Measurements from ENCODE around the gene CEP164.

Gene CEP164

DNA sequence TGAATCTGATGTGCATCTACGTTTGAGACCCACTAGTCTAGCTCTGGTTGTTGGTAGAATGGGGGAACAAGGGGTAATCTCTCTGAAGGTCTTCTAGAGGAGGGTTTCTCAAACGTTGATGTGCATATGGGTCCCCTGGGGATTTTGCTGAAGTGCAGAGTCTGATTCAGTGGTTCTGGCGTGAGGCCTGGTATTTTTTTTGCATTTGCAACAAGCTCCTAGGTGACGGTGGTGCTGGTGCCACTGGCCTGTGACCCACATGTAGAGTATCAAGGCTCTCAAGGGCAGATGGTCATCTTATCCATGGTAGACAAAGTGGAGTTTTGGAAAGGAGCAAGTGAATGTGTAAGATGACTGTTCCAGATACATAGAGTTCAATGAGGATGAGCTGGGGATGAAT lies 97.1 kb downstream of the CEP164 start:
- peak; percentile 12 for DNase-seq

DNA sequence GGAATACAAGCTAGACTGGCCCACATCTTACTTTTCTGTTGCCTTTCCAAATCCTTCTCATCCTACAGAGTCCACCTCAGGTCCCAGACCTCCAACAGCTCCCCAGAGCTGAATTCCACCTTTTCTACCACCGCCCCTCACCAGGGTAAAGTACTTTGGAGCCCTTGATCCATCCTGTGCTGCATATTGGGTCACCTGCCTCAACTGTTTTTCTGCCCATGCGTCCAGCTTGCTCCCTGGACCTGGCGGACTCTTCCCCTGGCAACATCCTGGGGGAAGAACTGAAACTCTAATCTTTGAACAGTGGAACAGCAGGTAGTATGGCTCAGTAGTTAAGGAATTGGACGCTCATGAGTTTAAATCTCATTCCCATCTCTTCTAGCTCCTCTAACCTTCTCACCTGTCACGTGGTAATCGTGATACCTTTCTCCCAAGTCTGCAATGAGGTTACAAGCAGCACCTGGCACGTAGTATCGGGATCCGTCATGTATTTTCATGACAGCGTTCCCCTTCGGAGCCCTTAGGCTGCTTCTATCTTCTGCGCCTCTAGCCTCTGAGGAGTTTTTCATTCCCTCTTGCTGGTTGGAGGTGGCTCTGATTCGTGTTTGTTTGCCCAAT lies 98.1 kb downstream of the CEP164 start:
- DNase-seq, result no peak

DNA sequence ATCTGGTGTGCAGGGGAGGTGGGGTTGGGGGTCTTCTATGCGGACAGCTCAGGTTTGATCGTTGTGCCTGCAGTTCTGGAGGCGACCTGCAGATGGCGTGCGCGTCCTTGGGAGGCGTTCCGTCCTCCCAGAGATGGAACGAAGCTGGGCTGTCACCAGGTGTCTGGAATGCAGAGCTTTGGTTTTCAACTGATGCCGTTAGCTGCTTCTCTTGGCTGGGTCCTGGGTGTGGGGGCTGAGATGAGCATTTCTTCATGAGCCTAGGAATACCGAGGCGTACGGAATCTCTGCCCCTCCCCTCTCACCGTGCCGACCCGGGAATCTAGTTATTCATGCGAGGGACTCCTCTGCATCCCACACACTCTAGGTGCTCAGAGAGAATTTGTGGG lies 98.6 kb downstream of the CEP164 start:
- DNase-seq, result peak; percentile 69

DNA sequence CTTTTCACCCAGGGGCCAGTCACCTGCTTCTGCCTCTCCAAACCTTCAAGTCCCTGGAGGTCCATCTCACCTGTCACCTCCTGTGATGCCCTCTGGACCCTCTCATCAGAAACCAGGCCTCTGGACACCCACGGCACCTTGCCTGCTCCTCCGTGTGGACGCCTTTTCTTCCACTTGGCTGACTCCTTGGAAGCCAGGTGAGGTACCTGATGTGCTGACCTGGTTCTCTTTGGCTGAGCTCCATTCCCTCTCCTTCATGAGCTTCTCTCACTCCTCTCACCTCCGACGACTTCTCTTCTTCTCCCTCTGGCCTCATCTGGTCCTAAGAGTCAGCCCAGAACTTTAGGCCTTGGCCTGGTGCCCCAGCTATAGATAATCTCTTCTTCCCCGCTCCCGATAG lies 99.3 kb downstream of the CEP164 start:
- DNase-seq, result no peak

DNA sequence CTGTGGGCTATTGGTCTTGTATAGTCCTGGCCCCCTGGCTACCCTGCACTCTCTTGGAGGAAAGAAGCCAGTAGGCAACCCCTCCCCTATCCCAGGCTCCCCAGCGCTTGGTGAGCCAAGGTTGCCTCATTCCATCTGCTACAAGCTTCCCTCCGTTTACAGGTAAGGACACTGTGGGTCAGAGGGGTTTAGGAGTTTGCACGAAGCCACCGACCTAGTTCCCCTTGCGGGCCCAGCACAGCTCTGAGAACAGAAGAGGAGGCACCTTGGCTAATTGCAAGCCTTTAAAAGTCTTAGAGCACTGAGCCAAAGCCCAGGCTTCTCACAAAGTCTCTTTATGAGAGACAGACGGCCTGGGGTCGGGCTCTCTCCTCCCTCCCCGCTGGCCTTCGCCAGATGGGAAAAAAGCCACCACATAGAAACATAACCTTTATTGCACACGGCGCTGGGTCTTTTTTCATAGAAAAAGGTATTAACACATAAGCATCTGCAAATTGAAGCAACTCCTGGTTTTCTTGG lies 99.8 kb downstream of the CEP164 start:
- DNase-seq, result no peak

DNA sequence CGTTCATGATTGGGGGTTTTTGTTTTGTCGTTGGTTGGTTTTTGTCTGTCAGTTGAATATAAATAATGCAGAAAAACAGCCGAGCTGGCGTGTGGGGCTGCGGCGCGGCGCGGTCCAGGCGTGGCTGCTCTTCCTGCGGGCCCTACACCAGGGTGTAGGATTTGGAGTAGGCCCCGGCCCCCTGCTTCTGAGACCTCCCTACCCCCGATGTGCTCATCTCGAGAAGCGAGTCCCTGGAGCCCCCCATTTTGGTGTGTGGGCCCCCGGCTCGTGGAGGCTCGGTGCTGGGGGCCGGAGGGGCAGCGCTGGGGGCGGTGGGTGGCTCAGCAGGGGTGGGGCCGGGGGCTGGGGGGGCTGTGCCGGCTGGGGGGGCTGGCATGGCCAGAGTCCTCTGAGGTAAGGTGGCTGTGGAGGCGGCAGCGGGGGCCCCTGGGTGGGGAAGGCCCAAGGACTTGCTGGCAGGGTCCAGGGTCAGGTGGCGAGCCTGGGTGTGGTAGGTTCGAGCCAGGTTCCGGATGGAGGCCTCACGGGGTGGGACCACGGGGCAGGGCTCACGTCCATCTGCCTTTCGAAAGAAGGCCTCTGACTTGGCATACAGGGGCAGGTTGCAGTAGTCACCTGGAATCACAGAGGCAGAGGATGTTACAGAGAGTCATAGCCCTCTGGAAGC lies 100.7 kb downstream of the CEP164 start:
- no peak for DNase-seq

DNA sequence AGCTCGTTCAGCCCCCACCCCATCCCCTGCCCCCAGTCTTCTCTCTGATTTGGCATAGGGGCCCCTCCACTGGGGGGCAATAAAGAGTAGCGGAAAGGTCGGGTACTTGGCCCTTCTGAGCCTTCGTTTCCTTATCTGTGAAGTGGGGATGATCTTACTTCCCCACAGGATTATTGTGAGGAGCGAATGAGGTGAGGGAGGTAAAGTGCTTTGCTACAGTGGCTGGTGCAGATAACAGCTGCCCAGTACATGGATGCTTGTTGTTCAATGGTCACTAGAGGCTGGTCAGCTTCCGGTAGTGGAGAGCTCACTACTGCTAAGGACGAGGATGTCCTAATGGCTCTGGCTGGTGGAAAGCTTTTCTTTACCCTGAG lies 101.2 kb downstream of the CEP164 start:
- DNase-seq, result no peak

DNA sequence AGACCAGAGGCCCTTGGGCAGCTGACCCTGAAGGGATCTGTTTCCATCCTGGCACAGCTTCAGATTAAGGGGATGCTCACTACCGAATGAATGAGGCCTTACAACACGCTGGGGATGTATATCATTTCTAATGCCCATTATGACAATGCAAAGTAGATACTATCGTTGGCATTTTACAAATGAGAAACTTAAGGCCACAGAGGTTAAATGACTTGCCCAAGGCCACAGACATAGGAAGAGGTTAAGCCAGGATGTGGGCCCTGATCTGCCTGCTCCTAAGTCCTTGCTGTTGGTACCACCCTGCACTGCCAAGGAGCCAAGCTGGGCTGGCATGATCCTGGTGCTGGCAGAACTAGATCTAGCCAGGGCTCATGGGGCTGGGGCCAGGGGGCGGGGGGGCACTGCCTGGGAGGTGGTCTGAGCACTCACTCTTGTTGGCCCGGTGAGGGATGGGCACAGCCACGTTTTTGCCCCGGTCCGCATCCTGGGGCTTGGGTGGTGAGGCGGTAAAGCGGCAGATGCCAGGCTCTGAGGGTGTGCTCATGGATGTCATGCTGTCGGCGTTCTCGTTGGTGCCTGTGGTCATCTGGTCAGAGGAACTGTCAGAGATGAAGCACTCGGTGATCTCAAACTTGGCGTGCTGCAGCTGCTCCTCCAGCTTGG lies 102.8 kb downstream of the CEP164 start:
- DNase-seq, result no peak

DNA sequence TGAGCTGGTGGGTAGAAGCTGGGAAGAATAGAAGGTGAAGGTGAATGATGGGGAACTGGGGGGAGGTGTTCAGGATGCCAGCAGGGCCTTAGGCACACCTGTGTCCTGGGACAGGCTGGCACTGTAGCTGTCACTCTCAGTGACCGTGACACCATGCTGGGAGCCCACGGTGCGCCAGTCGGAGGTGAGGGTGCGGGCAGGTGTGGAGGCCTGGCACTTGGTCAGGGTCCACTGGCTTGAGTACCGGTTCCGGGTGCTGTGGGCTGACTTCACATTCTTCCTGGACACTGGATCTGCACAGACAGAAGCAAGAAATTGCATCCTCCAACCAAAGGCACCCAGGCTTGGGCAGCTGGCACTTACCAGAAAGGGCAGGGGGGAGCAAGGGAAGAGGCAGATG lies 103.8 kb downstream of the CEP164 start:
- no peak for DNase-seq

DNA sequence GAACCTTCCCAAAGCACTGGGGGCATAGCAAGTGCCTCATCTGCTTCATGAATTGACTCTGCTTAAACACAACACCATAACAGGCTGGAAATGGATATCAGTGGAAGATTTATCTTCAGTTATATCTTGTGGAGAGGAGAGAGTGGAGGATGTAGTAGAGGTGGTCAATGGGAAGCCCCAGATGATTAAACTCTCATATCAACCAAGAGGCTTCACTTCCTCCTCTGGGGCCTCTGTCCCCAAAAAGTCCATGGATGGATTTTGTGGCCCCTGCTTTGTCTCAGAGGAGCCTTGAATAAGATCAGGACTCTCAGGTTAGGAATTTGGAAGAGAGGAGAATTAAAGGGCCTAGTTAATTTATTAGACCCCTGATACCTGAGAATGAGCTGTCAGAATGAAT lies 106.1 kb downstream of the CEP164 start:
- no peak for DNase-seq

DNA sequence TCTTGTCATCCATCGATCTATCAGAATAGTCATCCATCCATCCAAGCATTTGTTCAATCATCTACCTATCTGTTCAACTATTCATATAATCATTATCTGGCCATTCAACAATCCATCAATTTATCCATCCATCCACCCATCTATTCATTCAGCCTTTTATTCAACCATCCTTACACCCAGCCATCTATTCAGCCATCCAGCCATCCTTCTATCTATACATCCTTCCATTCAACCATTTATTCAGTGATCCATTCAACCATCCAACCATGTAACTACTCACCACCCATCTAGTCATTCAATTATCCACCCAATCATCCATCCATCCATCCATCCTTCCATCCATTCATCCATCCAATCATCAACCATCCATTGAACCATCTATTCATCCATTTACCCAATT lies 106.8 kb downstream of the CEP164 start:
- DNase-seq, result no peak

DNA sequence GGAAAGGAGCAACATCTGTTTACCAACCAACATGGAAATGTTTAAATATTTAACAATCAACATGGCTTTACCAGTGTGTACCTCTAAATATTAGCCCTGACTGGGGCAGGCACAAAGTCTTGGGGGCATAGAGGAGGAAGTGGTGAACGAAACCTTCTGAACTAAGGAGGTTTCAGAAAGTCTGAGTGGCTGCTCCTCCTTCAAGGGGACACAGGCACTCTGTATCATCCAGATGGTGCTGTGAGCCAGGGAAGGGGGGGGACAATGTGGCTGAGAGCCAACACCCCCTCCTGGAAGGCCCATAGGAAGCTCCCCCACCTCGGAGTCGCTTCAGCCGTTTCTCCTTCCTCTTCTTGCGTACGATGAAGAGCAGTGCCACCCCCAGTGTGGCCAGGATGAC lies 107.7 kb downstream of the CEP164 start:
- DNase-seq, result no peak

DNA sequence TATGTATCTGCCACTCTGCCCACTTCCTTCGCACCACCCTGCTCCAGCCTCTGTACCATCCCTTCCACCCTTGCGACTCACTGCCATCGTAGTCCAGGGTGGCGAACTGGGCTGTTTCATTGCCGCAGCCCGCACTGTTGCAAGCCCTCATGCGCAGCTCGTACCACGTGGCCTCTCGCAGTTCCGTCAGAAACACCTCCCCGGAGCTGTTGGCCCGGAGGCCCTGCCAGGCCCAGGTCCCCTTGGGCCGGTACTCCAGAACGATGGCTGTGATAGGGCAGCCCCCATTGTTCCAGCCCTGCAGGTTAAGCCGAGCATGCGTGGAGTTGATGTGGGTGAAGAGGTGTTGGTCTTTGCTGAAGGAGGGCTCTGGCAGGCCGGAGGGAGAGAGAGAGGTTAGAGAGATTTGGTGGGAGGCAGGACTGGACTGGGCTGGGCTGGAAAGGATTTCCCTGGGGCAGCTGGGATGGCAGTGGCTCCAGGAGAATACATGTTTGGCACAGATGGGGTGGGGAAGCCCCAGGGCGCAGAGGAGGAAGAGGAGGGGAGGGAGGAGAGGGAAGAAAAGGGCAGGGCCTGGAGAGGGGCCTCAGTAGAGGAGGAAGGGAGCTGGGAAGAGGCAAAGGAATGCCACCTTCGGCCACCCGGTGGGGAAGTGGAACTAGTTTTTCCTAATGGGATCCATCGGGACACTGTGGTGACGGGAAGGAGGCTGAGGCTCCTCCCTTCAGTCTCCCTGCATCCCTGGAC lies 109.6 kb downstream of the CEP164 start:
- no peak for DNase-seq

DNA sequence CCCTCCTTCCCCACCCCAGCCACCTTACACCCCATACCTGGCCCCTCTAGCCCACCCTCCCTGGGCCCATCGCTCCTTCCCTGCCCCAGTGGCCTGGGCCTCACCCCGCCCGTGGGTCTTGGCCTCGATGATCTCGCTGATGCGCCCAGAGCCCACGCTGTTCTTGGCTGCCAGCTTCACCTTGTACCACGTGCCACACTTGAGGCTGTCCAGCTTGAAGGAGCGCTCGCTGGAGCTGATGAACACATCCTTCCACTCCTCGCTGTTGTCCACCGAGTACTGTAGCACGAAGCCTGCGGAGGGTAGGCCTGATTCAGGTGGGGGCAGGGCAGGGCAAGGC lies 110.1 kb downstream of the CEP164 start:
- no peak for DNase-seq

DNA sequence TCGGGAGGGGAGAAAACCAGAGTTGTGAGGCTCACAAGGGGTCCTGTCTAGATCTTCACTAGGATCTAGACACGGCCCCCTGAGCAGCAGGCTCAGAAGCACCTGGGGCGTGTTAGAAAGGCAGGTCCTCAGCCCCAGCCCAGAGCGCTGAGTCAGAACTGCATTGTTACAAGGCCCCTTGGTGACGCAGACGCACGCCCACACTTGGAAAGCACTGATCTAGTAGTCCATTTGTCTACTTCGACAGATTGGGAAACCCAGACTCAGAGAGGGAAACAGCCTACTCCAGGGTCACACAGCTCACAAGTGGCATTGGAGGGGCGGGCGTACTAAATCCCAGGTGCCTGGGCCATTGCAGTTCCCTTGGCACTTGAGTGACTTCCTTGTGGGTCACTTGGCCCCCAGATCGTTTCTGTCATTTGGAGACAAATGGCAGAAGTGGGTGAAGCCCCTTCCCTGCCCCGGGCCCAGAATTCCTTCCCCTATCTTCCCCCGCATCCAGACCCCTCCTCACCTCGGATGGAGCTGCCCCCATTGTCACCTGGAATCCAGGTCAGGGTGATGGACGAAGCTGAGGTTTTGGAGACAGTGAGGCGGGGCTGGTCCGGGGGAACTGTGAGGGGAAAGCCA lies 110.8 kb downstream of the CEP164 start:
- DNase-seq, result no peak

DNA sequence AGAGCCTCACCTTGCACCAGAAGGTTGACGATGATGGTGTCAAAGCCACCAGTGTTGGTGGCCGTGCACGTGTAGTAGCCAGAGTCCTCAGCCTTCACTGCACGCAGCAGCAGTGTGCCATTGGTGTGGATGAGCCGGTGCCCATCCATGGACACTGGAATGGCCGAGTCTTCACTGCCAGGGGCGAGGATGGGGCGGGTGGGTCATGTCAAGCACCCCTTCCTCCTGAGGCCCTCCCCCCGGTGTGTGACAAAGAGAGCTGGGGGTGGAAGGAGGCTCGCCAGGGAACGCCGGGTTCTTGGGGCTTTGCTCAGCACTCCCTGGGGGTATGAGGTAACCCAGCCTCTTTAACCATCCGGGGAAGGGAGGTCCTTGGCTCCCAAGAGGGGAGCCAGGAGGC lies 111.6 kb downstream of the CEP164 start:
- no peak for DNase-seq

DNA sequence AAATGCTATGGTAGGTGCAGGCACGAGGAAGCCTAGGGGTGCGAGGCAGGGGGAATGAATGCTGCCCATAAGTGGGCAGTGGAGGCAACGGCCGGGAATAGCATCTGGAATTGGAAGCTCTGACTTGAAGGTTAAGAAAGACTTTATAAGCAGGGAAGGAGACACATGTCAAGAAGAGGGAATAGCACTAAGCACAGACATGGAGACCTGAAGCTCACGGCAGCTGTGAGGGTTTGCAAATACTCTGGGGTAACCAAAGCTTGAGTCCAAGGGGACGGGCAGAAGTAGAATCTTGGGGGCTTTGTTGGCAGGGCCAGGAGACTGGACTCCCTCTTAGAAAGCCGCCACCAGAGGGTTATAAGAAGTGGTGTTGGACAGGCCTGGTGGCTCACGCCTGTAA lies 112.6 kb downstream of the CEP164 start:
- DNase-seq, result no peak

DNA sequence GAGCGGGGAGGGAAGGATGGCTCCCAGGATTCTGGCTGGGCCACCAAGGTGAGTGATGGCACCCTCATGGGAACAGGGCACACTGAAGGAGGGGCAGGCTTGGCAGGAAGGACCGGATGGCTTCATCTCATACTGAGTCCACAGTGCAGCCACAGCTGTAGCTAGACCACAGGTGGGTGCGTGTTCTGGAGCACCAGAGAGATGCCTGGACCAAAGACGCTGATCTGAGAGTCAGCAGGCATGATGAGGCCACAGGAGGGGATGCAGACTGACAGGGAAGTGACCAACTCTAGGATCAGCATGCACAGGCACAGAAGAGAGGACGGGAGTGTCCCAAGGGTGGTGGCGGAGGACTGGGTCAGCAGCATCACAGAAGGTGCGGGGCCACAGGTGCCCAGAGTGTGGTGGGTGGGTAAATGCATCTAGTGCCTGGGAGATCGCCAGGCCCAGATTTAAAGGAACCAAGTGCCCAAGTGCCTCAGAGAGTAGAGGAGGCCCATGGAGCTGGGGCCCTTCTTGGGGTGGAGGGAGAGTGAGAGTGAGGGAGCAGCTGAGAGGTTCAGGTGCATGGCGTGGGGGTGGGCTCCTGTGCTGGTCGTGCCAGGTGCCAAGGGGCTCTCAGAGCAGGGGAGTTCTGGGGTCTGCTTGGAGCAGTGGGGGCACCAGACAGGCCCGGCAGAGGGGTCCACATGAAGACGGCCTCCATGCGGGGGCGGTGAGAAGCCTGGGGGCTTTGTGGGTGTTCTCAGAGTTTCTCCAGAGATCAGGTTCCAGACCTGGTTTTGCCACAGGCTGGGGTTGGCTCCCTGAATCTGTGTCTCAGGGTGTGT lies 113.7 kb downstream of the CEP164 start:
- DNase-seq, result no peak

DNA sequence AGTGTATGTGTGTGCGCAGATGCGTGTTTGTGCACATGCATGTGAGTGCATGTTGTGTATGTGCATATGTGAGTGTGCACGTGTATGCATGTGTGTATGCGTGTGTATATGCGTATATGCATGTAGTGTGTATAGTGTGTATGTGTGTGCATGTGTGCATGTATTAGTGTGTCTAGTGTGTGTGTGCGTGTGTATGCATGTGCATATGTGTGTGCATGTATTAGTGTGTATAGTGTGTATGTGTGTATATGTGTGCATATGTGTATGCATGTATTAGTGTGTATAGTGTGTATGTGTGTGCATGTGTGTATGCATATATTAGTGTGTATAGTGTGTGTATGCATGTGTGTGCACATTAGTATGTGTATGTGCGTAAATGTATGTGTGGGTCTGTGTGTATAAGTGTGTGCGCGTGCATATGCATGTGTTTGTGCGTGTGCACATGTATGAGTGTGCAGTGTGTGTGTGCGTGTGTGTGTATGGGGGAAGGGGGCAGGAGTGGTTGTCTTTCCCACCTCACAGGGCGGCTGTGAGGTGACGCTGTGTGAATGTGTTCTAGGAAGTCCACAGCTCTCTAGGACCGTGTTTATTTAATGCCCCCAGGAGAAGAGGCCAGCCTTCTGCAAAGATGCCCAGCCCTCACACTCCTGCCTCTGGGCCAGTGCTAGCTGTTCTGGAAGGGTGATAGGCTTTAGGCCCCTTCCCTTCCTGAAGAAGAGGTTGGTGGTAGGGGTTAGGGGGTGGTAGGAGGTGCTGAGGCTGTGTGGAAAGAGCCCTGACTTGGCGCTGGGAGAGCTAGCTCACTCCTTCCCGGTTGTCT lies 114.6 kb downstream of the CEP164 start:
- no peak for DNase-seq

DNA sequence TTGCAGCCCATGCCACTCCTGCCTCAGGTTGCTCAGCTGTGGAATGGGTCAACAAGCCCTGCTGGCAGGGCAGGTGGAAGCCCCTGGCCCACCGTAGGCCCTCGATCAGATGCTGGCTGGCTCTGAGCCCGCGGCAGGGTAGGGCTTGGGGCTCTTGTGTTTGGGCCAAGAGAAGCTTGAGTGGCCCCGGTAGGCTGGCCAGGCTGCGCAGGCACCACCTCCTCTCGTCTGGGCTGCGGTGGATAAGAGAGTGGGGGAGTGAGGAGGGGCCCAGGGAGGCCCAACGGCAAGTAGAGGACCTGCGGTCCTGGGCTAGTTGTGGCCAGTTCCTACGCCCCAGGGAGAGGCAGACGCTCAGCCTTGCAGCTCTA lies 115.2 kb downstream of the CEP164 start:
- DNase-seq, result no peak
